GM12878 (cell line): ENCODE results near the gene HTR6. TPM values are rescaled to one million over a fixed set of nuclear protein-coding genes. Genes with fewer than 3 reads are reported as not detected.

ENCODE experiments used
- ATAC-seq: fragments of 200-7000 bp; cut with Tn5 transposase; 3 replicates; pipeline ENCODE4 v1.9.1; 2020; ENCODE audit warnings: mild to moderate bottlenecking, moderate library complexity
- BruUV-seq: library from RNA; stranded (reverse); fragments of 400-500 nt; replicated peaks from 2 replicates; lab custom pipeline; 2021; lab: Mats Ljungman, UMichigan
- CTCF ChIA-PET: fragments of 300-600 bp; sonication (Branson Sonifier 250); formaldehyde crosslinking; extraction: SDS; loops from one replicate; lab custom pipeline; 2021; ENCODE audit warnings: inconsistent platforms; lab: Yijun Ruan, JAX
- POLR2A ChIA-PET: fragments of 350-600 bp; formaldehyde crosslinking; extraction: SDS; loops from one replicate; lab custom pipeline; 2021; ENCODE audit warnings: inconsistent platforms; lab: Charles Lee
- RAD21 ChIA-PET: fragments of 300-600 bp; sonication (Branson Sonifier 250); formaldehyde crosslinking; loops from one replicate; lab custom pipeline; 2023; ENCODE audit warnings: antibody characterized with exemption; ENCODE audit not compliant: unreplicated experiment; lab: Charles Lee
- SMC1A ChIA-PET: fragments of 300-600 bp; sonication (Branson Sonifier 250); formaldehyde crosslinking; loops from one replicate; lab custom pipeline; 2023; ENCODE audit not compliant: unreplicated experiment, uncharacterized antibody; lab: Charles Lee
- DNase-seq: peaks from one replicate; pipeline ENCODE4 v3.0.0-alpha.2; 2011; ENCODE audit warnings: low read depth, low spot score
- FAIRE-seq: peaks from 3 replicates; lab custom pipeline; 2011; peaks lifted over from hg19 to GRCh38; lab: Jason Lieb, UNC
- H2AFZ ChIP-seq: 2 replicates; pipeline ENCODE4 v1.6.0; 2011; ENCODE audit warnings: low read depth, low read length, control low read depth; ENCODE audit not compliant: control insufficient read depth
- H3K27ac ChIP-seq: 2 replicates; pipeline ENCODE4 v1.5.1; 2011; ENCODE audit warnings: control low read depth; ENCODE audit not compliant: control insufficient read depth, insufficient read depth
- H3K27me3 ChIP-seq, 2 experiments: replicated peaks in 1 of 2; 2 replicates each; pipeline versions ENCODE4 v1.6.0 to v1.6.1; 2011; ENCODE audit warnings: low read length in 1 of 2; ENCODE audit not compliant: control insufficient read depth in 2 of 2, insufficient read depth in 2 of 2
- H3K36me3 ChIP-seq, 2 experiments: 2 replicates each; pipeline ENCODE4 v1.5.1; 2011; ENCODE audit warnings: low read length in 1 of 2; ENCODE audit not compliant: control insufficient read depth in 2 of 2, insufficient read depth in 2 of 2
- H3K4me1 ChIP-seq: 2 replicates; pipeline ENCODE4 v1.6.1; 2011; ENCODE audit warnings: mild to moderate bottlenecking, low read length, moderate library complexity, mixed read lengths; ENCODE audit not compliant: control insufficient read depth, insufficient read depth
- H3K4me2 ChIP-seq: 2 replicates; pipeline ENCODE4 v1.6.0; 2011; ENCODE audit warnings: control low read depth; ENCODE audit not compliant: control insufficient read depth, insufficient read depth
- H3K4me3 ChIP-seq: fragments of 200-600 bp; sonication (generic); 2 replicates; pipeline ENCODE4 v1.5.1; 2016
- H3K79me2 ChIP-seq: 2 replicates; pipeline ENCODE4 v1.6.0; 2011; ENCODE audit warnings: low read length; ENCODE audit not compliant: control insufficient read depth, insufficient read depth
- H3K9ac ChIP-seq: 2 replicates; pipeline ENCODE4 v1.8.0; 2011; ENCODE audit warnings: low read length, control low read depth, mixed read lengths; ENCODE audit not compliant: control insufficient read depth, insufficient read depth
- H3K9me3 ChIP-seq: replicated peaks from 3 replicates; pipeline ENCODE4 v1.5.1; 2011; ENCODE audit warnings: mild to moderate bottlenecking, low read length; ENCODE audit not compliant: control insufficient read depth, insufficient read depth
- H4K20me1 ChIP-seq: 2 replicates; pipeline ENCODE4 v1.6.0; 2011; ENCODE audit not compliant: control insufficient read depth, insufficient read depth
- ATF7 ChIP-seq: fragments of 450-650 bp; IDR thresholded peaks from 2 replicates; pipeline ENCODE4 v1.6.1; 2016; ENCODE audit warnings: low read depth, mild to moderate bottlenecking
- BHLHE40 ChIP-seq, 2 experiments: fragments of 450-650 bp in 1 of 2; IDR thresholded peaks; 2 replicates each; pipeline ENCODE4 v1.6.1; 2011 to 2017; ENCODE audit warnings: low read depth in 2 of 2, borderline replicate concordance in 1 of 2, improper control_type of control experiment in 1 of 2, low read length in 1 of 2, mild to moderate bottlenecking in 1 of 2
- CBX5 ChIP-seq: sonication (generic); IDR thresholded peaks from 2 replicates; pipeline ENCODE4 v1.6.1; 2016; ENCODE audit warnings: low read depth, moderate library complexity, mild to moderate bottlenecking, inconsistent platforms
- CHD1 ChIP-seq: IDR thresholded peaks from 2 replicates; pipeline ENCODE4 v1.6.1; 2012; ENCODE audit warnings: low read depth, low read length, improper control_type of control experiment
- CHD4 ChIP-seq: fragments of 200-600 bp; sonication (generic); IDR thresholded peaks from 2 replicates; pipeline ENCODE4 v1.6.1; 2016; ENCODE audit warnings: mild to moderate bottlenecking
- E2F4 ChIP-seq: IDR thresholded peaks from 2 replicates; pipeline ENCODE4 v1.6.1; 2012; ENCODE audit warnings: low read depth, low read length, improper control_type of control experiment
- ETV6 ChIP-seq, 2 experiments: fragments of 450-650 bp in 1 of 2; IDR thresholded peaks in 1 of 2; conservative IDR thresholded peaks in 1 of 2; 2 replicates each; pipeline ENCODE4 v1.6.1; 2014; ENCODE audit warnings: antibody characterized with exemption in 1 of 2, borderline replicate concordance in 1 of 2, low read depth in 1 of 2, mild to moderate bottlenecking in 1 of 2, moderate library complexity in 1 of 2
- IRF3 ChIP-seq: fragments of 450-650 bp; IDR thresholded peaks from 2 replicates; pipeline ENCODE4 v1.6.1; 2014; ENCODE audit warnings: mild to moderate bottlenecking
- MEF2A ChIP-seq: IDR thresholded peaks from 2 replicates; pipeline ENCODE4 v1.6.1; 2011; ENCODE audit warnings: low read depth, mild to moderate bottlenecking, low read length, moderate library complexity; ENCODE audit not compliant: insufficient read depth
- MYC ChIP-seq: IDR thresholded peaks from 2 replicates; pipeline ENCODE4 v1.6.1; 2011; ENCODE audit warnings: mild to moderate bottlenecking, low read length, moderate library complexity, inconsistent platforms; ENCODE audit not compliant: insufficient read depth, insufficient replicate concordance, insufficient read length, severe bottlenecking
- NFXL1 ChIP-seq: fragments of 450-650 bp; IDR thresholded peaks from 2 replicates; pipeline ENCODE4 v1.6.1; 2017; ENCODE audit warnings: antibody characterized with exemption, mild to moderate bottlenecking, borderline replicate concordance
- SIX5 ChIP-seq: IDR thresholded peaks from 2 replicates; pipeline ENCODE4 v1.6.1; 2011; ENCODE audit warnings: mild to moderate bottlenecking, low read depth, low read length, moderate library complexity; ENCODE audit not compliant: severe bottlenecking
- SUPT20H ChIP-seq: IDR thresholded peaks from 2 replicates; pipeline ENCODE4 v1.6.1; 2011; ENCODE audit warnings: low read depth, mild to moderate bottlenecking, low read length, moderate library complexity, borderline replicate concordance; ENCODE audit not compliant: control insufficient read depth
- ZBTB4 ChIP-seq: fragments of 450-650 bp; formaldehyde crosslinking; IDR thresholded peaks from 2 replicates; pipeline ENCODE4 v1.4.0; 2022; ENCODE audit warnings: mild to moderate bottlenecking, moderate library complexity
- ZNF217 ChIP-seq: fragments of 450-650 bp; IDR thresholded peaks from 2 replicates; pipeline ENCODE4 v1.6.1; 2017; ENCODE audit warnings: antibody characterized with exemption, mild to moderate bottlenecking
- ZNF384 ChIP-seq: IDR thresholded peaks from 2 replicates; pipeline ENCODE4 v1.6.1; 2012; ENCODE audit warnings: low read depth, mild to moderate bottlenecking, low read length, improper control_type of control experiment, borderline replicate concordance
- WGBS: methylation state at CpG from one replicate; pipeline ENCODE4 v1.1.6; 2016; ENCODE audit warnings: low lambda C conversion rate; ENCODE audit not compliant: insufficient replicate concordance, insufficient coverage; ENCODE audit errors: missing lambda C conversion rate; 5-methylcytosine and 5-hydroxymethylcytosine counted together
- in situ Hi-C: fragments of 300-500 bp; cut with MboI; formaldehyde crosslinking; loops from 9 replicates; pipeline ENCODE4 v1.14.3; 2018; ENCODE audit warnings: mixed read lengths
- intact Hi-C: fragments of 100-400 bp; cut with micrococcal nuclease; formaldehyde crosslinking; loops from one replicate; pipeline ENCODE4 v1.14.2; 2022; ENCODE audit not compliant: unreplicated experiment
- polyA plus RNA-seq, 11 experiments: library from polyadenylated mRNA; depleted of rRNA in 4 of 11; unstranded in 6 of 11; stranded (reverse) in 5 of 11; fragments of >200 nt; fragmentation: Nextera tagmentation in 4 of 11; fragmentation: Illumina TruSeq in 1 of 11; extraction: Ambion mirVana in 4 of 11; extraction: Trizol in 1 of 11; gene quantifications; 1 replicate in 1 of 11; 2 replicates in 10 of 11; pipeline versions ENCODE4 v1.2.1 to v1.2.3, GENCODE V29; 2011 to 2016; ENCODE audit warnings: inconsistent platforms in 2 of 11, missing spikeins in 2 of 11, low read depth in 1 of 11
- total RNA-seq, 4 experiments: library from RNA; depleted of rRNA in 3 of 4; stranded (reverse); fragments of >200 nt in 3 of 4; fragmentation: Illumina TruSeq in 1 of 4; extraction: Trizol in 1 of 4; gene quantifications; 2 replicates each; pipeline versions ENCODE4 v1.2.1 to v1.2.3, GENCODE V29; 2013 to 2021

HTR6 gene
- total and polyA plus RNA-seq, 10 of the 15 experiments (the other 5 are each of a cell fraction or from before 2014, with no cell fraction given): 0.03 to 5.3 (median 1.7) TPM; not detected in 2

- no peak for TF ChIP-seq BHLHE40 (IDR thresholded peaks at IDR 0.05; ENCODE audit: borderline replicate concordance in 1 of 2, low read depth in 2 of 2, low read length in 1 of 2)
These were observed 7.8 kb upstream of the HTR6 start (continued) for GRCh38 chr1:19656780-19657466.

- Histone ChIP-seq H3K36me3 (no peaks in the 10 kb centered on the region), H3K4me2 (no peak overlapping the region), H2AFZ (no peak overlapping the region), H4K20me1 (no peaks in the 10 kb centered on the region), H3K9me3 (no peaks in the 10 kb centered on the region), H3K9ac (no peak overlapping the region), H3K27me3 (no peaks in the 10 kb centered on the region; a peak in 1 of 4 replicates), H3K79me2 (no peaks in the 10 kb centered on the region), H3K4me3 (no peak overlapping the region), H3K4me1 (no peaks in the 10 kb centered on the region), H3K27ac (no peak overlapping the region)
- ChIA-PET SMC1A (no interaction called here), RAD21 (interaction anchor here (1.1 kb wide), 1 partner anchor 47 kb away, joined by 3 read pairs; no protein-coding TSS in a partner anchor), POLR2A (no interaction called here), CTCF (interaction anchor here (1.3 kb wide), 1 partner anchor 47 kb away, joined by 3 read pairs; no protein-coding TSS in a partner anchor)
- WGBS: 67% methylated on average over 10 of the region's 10 CpGs
- ATAC-seq (no peak), FAIRE-seq (no peak), DNase-seq (no peak)
- in situ Hi-C loops (no loop called here), intact Hi-C loops (loop anchor here (10.0 kb wide), 1 partner anchor 343 kb away; the partner anchor contains the start of genes AKR7A2 and SLC66A1)
- BruUV-seq: no TSS peak
- TF ChIP-seq ZBTB4 (CRISPR knock-in tag): no peak
- TF ChIP-seq SIX5: no peak
- no peak for TF ChIP-seq MYC
- TF ChIP-seq CHD4: no peak
- TF ChIP-seq BHLHE40 (IDR thresholded peaks at IDR 0.05; ENCODE audit: borderline replicate concordance in 1 of 2, low read depth in 2 of 2, low read length in 1 of 2): no peak
- TF ChIP-seq ZNF384: no peak
- no peak for TF ChIP-seq NFXL1
- TF ChIP-seq ATF7: no peak
- TF ChIP-seq MEF2A: no peak
- TF ChIP-seq IRF3: no peak
- TF ChIP-seq ETV6 (conservative IDR thresholded peaks at IDR 0.05 in 1 of 2, IDR thresholded peaks at IDR 0.05 in 1 of 2; ENCODE audit: borderline replicate concordance in 1 of 2, low read depth in 1 of 2): no peak
- TF ChIP-seq SUPT20H: no peak
- no peak for TF ChIP-seq E2F4
- no peak for TF ChIP-seq CBX5
- no peak for TF ChIP-seq ZNF217
- TF ChIP-seq CHD1: no peak
These were observed 7.2 kb upstream of the HTR6 start for GRCh38 chr1:19657511-19657910.
